ENCODE measurements around the gene PROM2. TPM values are rescaled to one million over a fixed set of nuclear protein-coding genes. Genes with fewer than 3 reads are reported as not detected.

Gene PROM2
- total RNA-seq, 1 experiment from 2014 or later: 0.07 TPM

DNA sequence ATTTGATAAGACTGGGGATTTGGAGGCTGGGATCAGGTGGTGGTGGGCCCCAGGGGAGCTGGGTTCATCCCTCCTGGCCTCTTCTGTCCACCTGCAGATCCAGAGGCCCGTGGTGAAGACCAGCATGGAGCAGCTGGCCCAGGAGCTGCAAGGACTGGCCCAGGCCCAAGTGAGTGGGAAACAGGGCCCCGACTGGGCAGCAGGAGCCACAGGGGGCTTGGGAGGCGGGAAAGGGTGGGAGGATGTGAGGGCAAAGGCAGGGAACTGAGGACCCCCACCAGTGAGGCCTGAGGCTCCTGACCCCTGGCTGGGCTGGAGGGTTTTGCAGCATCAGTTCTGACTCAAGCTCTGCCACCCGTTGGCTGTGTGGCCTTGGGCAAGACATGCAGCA lies 11.3 kb downstream of the PROM2 start:
- Histone ChIP-seq H3K36me3 (ENCODE audit: insufficient read depth, low read length) (no peaks in the 10 kb centered on the region), H4K20me1 (ENCODE audit: insufficient read depth, low read depth, low read length) (no peaks in the 10 kb centered on the region), H3K27ac (ENCODE audit: low read length) (no peak overlapping the region), H3K9me3 (ENCODE audit: low read length) (no peaks in the 10 kb centered on the region), H3K4me3 (ENCODE audit: low read length) (no peak overlapping the region), H3K79me2 (ENCODE audit: low read length) (no peaks in the 10 kb centered on the region), H3K9me2 (replicated peaks; ENCODE audit: insufficient read depth, low read length) (no peaks in the 10 kb centered on the region), H3K27me3 (ENCODE audit: low read length) (no peaks in the 10 kb centered on the region), H3K9ac (ENCODE audit: low read length) (no peak overlapping the region), H3K4me1 (ENCODE audit: low read length) (no peaks in the 10 kb centered on the region), H2AFZ (ENCODE audit: low read length) (no peak overlapping the region), H3K4me2 (ENCODE audit: low read depth, low read length, poor library complexity, severe bottlenecking) (no peak overlapping the region)
- no peak for DNase-seq

DNA sequence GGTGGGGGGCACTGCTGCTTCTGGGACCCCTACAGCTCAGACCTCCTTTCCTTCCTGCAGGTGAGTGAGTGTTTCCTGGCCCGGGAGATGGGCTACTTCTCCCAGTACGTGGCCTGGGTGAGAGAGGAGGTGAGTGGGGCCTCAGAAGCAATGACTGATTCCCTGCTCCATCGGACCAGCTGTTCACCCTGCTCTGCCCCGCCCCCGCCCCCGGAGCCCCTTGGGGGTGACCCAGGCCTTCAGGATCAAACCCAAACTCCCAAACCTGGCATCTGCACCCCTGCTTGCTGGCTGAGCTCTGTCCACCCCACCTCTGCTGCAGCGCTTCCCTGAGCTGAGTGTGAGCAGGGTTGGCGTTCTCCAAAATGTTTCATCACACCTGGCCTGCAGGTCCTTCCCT lies 13.1 kb downstream of the PROM2 start:
- no peak for DNase-seq

DNA sequence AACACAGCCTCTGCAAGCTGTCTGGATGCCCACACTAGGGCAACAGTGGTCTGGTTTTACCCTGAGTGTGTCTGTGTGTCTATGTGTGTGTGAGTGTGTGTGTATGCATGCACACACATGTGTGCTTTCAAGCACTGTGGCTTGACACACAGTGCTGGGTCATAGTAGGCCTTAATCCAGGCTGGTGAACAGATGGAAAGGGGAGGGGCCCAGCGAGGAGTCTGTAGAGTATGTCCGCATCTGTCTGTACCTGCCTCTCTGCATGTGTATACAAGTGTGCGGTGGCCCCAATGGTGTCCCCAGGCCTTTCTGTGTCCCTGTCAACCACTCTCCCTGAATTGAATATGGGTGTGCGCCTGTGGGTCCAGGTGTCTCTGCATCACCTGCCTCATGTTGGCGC lies 13.6 kb downstream of the PROM2 start:
- no peak overlapping the region for H3K9ac ChIP-seq (ENCODE audit: low read length)
- no peaks in the 10 kb centered on the region for H3K9me3 ChIP-seq (ENCODE audit: low read length)
- H3K27me3 ChIP-seq (ENCODE audit: low read length): no peaks in the 10 kb centered on the region
- no peak overlapping the region for H2AFZ ChIP-seq (ENCODE audit: low read length)
- no peaks in the 10 kb centered on the region for H3K4me1 ChIP-seq (ENCODE audit: low read length)
- DNase-seq: no peak
- H3K27ac ChIP-seq (ENCODE audit: low read length): no peak overlapping the region
- no peaks in the 10 kb centered on the region for H3K9me2 ChIP-seq (replicated peaks; ENCODE audit: insufficient read depth, low read length)
- H3K4me3 ChIP-seq (ENCODE audit: low read length): no peak overlapping the region
- H3K36me3 ChIP-seq (ENCODE audit: insufficient read depth, low read length): no peaks in the 10 kb centered on the region
- H3K4me2 ChIP-seq (ENCODE audit: low read depth, low read length, poor library complexity, severe bottlenecking): no peak overlapping the region
- H3K79me2 ChIP-seq (ENCODE audit: low read length): no peaks in the 10 kb centered on the region
- no peaks in the 10 kb centered on the region for H4K20me1 ChIP-seq (ENCODE audit: insufficient read depth, low read depth, low read length)

More for the DNA sequence above, 13.1 kb downstream of the PROM2 start:
- H2AFZ ChIP-seq (ENCODE audit: low read length): no peak overlapping the region
- H3K4me3 ChIP-seq (ENCODE audit: low read length): no peak overlapping the region
- H3K36me3 ChIP-seq (ENCODE audit: insufficient read depth, low read length): no peaks in the 10 kb centered on the region
- no peaks in the 10 kb centered on the region for H3K9me2 ChIP-seq (replicated peaks; ENCODE audit: insufficient read depth, low read length)
- no peaks in the 10 kb centered on the region for H3K9me3 ChIP-seq (ENCODE audit: low read length)
- no peak overlapping the region for H3K27ac ChIP-seq (ENCODE audit: low read length)
- no peaks in the 10 kb centered on the region for H4K20me1 ChIP-seq (ENCODE audit: insufficient read depth, low read depth, low read length)
- H3K4me2 ChIP-seq (ENCODE audit: low read depth, low read length, poor library complexity, severe bottlenecking): no peak overlapping the region
- no peaks in the 10 kb centered on the region for H3K27me3 ChIP-seq (ENCODE audit: low read length)
- no peak overlapping the region for H3K9ac ChIP-seq (ENCODE audit: low read length)
- no peaks in the 10 kb centered on the region for H3K4me1 ChIP-seq (ENCODE audit: low read length)
- H3K79me2 ChIP-seq (ENCODE audit: low read length): no peaks in the 10 kb centered on the region

DNA sequence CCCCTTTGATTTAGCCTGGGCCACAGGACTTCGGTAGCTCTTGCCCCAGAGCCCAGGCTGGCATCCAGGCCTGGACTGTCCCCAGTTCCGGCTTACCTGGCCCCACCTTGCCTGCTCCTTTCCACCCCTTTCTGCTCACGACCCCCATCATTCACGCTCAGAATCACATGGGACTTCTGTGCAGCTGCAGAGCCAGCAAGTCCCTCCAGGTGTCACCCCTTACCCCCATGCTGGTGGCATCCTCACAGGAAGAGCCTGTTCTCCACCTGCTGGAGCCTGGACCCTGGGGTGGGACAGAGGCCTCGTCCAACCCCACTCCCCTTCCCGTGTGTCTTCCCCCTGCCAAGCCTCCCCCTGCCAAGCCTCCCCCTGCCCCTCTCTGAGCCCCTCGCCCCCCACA lies 15.0 kb downstream of the PROM2 start:
- H3K27me3 ChIP-seq (ENCODE audit: low read length): no peaks in the 10 kb centered on the region
- H3K27ac ChIP-seq (ENCODE audit: low read length): no peak overlapping the region
- no peak overlapping the region for H2AFZ ChIP-seq (ENCODE audit: low read length)
- H4K20me1 ChIP-seq (ENCODE audit: insufficient read depth, low read depth, low read length): no peaks in the 10 kb centered on the region
- no peaks in the 10 kb centered on the region for H3K9me3 ChIP-seq (ENCODE audit: low read length)
- H3K4me2 ChIP-seq (ENCODE audit: low read depth, low read length, poor library complexity, severe bottlenecking): no peak overlapping the region
- no peaks in the 10 kb centered on the region for H3K79me2 ChIP-seq (ENCODE audit: low read length)
- H3K9me2 ChIP-seq (replicated peaks; ENCODE audit: insufficient read depth, low read length): no peaks in the 10 kb centered on the region
- H3K4me3 ChIP-seq (ENCODE audit: low read length): no peak overlapping the region
- DNase-seq: peak; percentile 47
- no peaks in the 10 kb centered on the region for H3K36me3 ChIP-seq (ENCODE audit: insufficient read depth, low read length)
- H3K9ac ChIP-seq (ENCODE audit: low read length): no peak overlapping the region
- no peaks in the 10 kb centered on the region for H3K4me1 ChIP-seq (ENCODE audit: low read length)

DNA sequence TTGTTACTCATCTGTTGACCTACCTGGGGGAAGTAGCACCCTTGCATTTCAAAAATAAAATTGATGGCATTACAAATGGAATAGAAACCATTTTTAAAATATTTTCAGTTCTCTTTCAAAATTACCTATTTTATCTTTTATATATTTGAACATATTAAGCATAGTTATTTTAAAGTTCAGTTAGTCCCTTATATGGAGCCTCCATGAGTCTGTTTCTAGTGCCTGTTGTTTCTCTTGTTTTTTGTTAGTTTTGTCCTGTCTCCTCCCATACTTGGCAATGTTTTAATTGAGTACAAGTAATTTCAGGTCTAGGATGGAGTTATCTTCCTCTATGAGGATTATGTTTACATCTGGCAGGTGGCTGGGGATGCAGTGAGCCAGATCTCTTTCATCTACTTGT lies 17.0 kb downstream of the PROM2 start:
- Histone ChIP-seq H3K36me3 (ENCODE audit: insufficient read depth, low read length) (no peaks in the 10 kb centered on the region), H4K20me1 (ENCODE audit: insufficient read depth, low read depth, low read length) (no peaks in the 10 kb centered on the region), H3K27me3 (ENCODE audit: low read length) (no peaks in the 10 kb centered on the region), H2AFZ (ENCODE audit: low read length) (no peak overlapping the region), H3K9me2 (replicated peaks; ENCODE audit: insufficient read depth, low read length) (no peaks in the 10 kb centered on the region), H3K9ac (ENCODE audit: low read length) (no peak overlapping the region), H3K4me1 (ENCODE audit: low read length) (no peaks in the 10 kb centered on the region), H3K79me2 (ENCODE audit: low read length) (no peaks in the 10 kb centered on the region), H3K4me3 (ENCODE audit: low read length) (no peak overlapping the region), H3K9me3 (ENCODE audit: low read length) (no peaks in the 10 kb centered on the region), H3K4me2 (ENCODE audit: low read depth, low read length, poor library complexity, severe bottlenecking) (no peak overlapping the region), H3K27ac (ENCODE audit: low read length) (no peak overlapping the region)
- DNase-seq: no peak

DNA sequence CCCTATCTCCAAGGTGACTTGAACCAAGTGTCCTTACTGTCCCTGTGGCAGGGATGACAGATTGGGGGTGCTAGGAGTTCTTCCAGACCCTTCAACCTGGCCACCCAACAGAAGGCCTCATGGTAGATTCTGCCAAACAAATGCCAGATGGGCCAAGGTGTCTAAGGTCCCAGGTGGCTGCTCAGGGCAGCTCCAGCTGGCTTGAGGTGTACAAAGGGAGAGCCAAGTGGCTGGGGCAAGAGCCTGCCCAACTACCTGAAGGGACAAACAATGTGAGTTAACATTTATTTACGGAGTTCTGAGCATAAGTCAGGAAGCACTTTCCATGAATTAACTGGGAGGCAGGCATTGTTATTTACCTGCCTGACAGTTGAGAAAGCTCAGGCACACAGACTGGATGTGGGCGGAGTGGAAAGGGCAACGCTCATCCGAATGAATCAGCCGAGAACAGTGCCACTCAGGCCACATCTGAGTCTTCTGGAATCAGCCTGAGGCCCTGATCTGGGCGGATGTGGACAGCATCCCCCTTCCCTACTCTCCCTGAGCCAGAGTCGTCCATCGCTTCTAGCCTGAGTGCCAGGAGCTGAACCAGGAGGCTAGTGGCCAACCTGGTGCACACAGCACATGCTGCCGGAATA lies 18.5 kb downstream of the PROM2 start:
- H3K27ac ChIP-seq (ENCODE audit: low read length): no peak overlapping the region
- H3K4me3 ChIP-seq (ENCODE audit: low read length): no peak overlapping the region
- H4K20me1 ChIP-seq (ENCODE audit: insufficient read depth, low read depth, low read length): no peaks in the 10 kb centered on the region
- H3K9me2 ChIP-seq (replicated peaks; ENCODE audit: insufficient read depth, low read length): no peaks in the 10 kb centered on the region
- no peaks in the 10 kb centered on the region for H3K36me3 ChIP-seq (ENCODE audit: insufficient read depth, low read length)
- H3K4me1 ChIP-seq (ENCODE audit: low read length): no peaks in the 10 kb centered on the region
- H3K4me2 ChIP-seq (ENCODE audit: low read depth, low read length, poor library complexity, severe bottlenecking): no peak overlapping the region
- DNase-seq: no peak
- no peaks in the 10 kb centered on the region for H3K79me2 ChIP-seq (ENCODE audit: low read length)
- H3K27me3 ChIP-seq (ENCODE audit: low read length): no peaks in the 10 kb centered on the region
- H2AFZ ChIP-seq (ENCODE audit: low read length): no peak overlapping the region
- no peaks in the 10 kb centered on the region for H3K9me3 ChIP-seq (ENCODE audit: low read length)
- H3K9ac ChIP-seq (ENCODE audit: low read length): no peak overlapping the region

DNA sequence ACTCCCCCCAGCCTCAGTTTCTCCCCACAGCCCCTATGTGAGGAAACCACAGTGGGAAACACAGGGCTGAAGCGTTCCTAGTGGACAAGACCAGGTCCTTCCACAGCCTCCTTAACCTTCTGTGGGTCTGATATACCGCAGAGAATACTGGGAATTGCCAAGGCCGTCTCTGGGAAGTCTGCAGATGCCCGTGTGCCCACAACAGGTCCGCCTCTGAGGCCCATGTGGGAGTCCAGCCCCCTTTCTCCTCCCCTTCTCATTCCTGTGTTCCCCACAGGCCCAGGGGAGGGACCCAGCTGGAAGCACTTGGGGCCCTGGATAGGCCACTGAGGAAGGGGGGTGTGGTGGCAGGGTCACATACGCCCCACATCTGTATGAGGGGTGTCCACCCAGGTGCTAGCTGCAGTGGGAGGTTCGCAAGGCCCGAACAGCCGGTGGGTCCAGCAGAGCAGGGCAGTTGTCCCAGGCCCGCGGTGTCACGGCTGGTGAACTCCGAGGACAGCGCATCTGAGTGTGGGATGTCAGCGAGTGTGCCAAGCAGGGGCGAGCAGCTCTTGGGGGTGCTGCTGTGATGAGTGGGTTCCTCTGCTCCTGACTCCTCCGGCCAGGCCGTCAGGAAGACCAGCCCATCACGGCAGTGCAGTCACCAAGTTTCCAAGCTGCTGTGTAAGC lies 20.5 kb downstream of the PROM2 start:
- H3K27me3 ChIP-seq (ENCODE audit: low read length): no peaks in the 10 kb centered on the region

DNA sequence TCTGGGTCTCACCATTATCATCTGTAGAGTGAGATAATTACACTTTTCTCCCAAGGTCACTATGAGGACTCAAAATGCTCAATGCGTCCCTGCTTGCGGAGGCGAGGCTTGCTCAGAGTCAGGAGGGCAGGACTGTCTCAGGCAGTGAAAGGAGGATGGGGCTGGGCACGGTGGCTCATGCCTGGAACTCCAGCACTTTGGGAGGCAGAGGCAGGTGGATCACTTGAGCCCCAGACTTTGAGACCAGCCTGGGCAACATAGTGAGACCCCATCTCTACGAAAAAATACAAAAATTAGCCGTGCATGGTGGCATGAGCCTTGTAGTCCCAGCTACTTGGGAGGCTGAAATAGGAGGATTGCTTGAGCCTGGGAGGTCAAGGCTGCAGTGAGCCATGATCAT lies 21.1 kb downstream of the PROM2 start:
- DNase-seq: no peak
- Histone ChIP-seq H4K20me1 (ENCODE audit: insufficient read depth, low read depth, low read length) (no peaks in the 10 kb centered on the region), H3K4me2 (ENCODE audit: low read depth, low read length, poor library complexity, severe bottlenecking) (no peak overlapping the region), H2AFZ (ENCODE audit: low read length) (no peak overlapping the region), H3K9me2 (replicated peaks; ENCODE audit: insufficient read depth, low read length) (no peaks in the 10 kb centered on the region), H3K36me3 (ENCODE audit: insufficient read depth, low read length) (no peaks in the 10 kb centered on the region), H3K27me3 (ENCODE audit: low read length) (no peaks in the 10 kb centered on the region), H3K9ac (ENCODE audit: low read length) (no peak overlapping the region), H3K79me2 (ENCODE audit: low read length) (no peaks in the 10 kb centered on the region), H3K4me1 (ENCODE audit: low read length) (no peaks in the 10 kb centered on the region), H3K9me3 (ENCODE audit: low read length) (no peaks in the 10 kb centered on the region), H3K27ac (ENCODE audit: low read length) (no peak overlapping the region), H3K4me3 (ENCODE audit: low read length) (no peak overlapping the region)

More for the DNA sequence above, 20.5 kb downstream of the PROM2 start:
- Histone ChIP-seq H3K79me2 (ENCODE audit: low read length) (no peaks in the 10 kb centered on the region), H3K4me2 (ENCODE audit: low read depth, low read length, poor library complexity, severe bottlenecking) (no peak overlapping the region), H3K4me3 (ENCODE audit: low read length) (no peak overlapping the region), H3K36me3 (ENCODE audit: insufficient read depth, low read length) (no peaks in the 10 kb centered on the region), H3K9me2 (replicated peaks; ENCODE audit: insufficient read depth, low read length) (no peaks in the 10 kb centered on the region), H3K4me1 (ENCODE audit: low read length) (no peaks in the 10 kb centered on the region), H4K20me1 (ENCODE audit: insufficient read depth, low read depth, low read length) (no peaks in the 10 kb centered on the region), H3K27ac (ENCODE audit: low read length) (no peak overlapping the region), H3K9ac (ENCODE audit: low read length) (no peak overlapping the region), H2AFZ (ENCODE audit: low read length) (no peak overlapping the region), H3K9me3 (ENCODE audit: low read length) (no peaks in the 10 kb centered on the region)
- DNase-seq: no peak
